Ascending aorta (tissue), 2 donors: Measurements from ENCODE around the gene PRR12. TPM values are rescaled to one million over a fixed set of nuclear protein-coding genes. Genes with fewer than 3 reads are reported as not detected.

Experiments used
- DNase-seq, 2 donors: peaks; one replicate each; pipeline ENCODE4 v3.0.0-alpha.2; 2019; ENCODE audit warnings: low spot score in 2 of 2
- H3K27ac ChIP-seq, 2 donors: fragments of 200-600 bp; sonication (generic); one replicate each; pipeline ENCODE4 v1.5.1; 2016 to 2017; ENCODE audit warnings: mild to moderate bottlenecking in 1 of 2
- H3K27me3 ChIP-seq: fragments of 200-600 bp; sonication (generic); one replicate; pipeline ENCODE4 v1.5.1; 2017
- H3K36me3 ChIP-seq, 2 donors: fragments of 200-600 bp; sonication (generic); one replicate each; pipeline ENCODE4 v1.5.1; 2016
- H3K4me1 ChIP-seq, 2 donors: fragments of 200-600 bp; sonication (generic); one replicate each; pipeline ENCODE4 v1.5.1; 2016 to 2017; ENCODE audit warnings: mild to moderate bottlenecking in 1 of 2
- H3K4me3 ChIP-seq, 2 donors: fragments of 200-600 bp; sonication (generic); one replicate each; pipeline ENCODE4 v1.5.1; 2016 to 2017; ENCODE audit warnings: mild to moderate bottlenecking in 1 of 2
- H3K9me3 ChIP-seq, 2 donors: fragments of 200-600 bp; sonication (generic); one replicate each; pipeline ENCODE4 v1.5.1; 2016
- CTCF ChIP-seq, 3 experiments: fragments of 200-600 bp in 2 of 3; fragments of 450-650 bp in 1 of 3; sonication (generic) in 2 of 3; IDR thresholded peaks; one replicate each; pipeline ENCODE4 v1.5.1; 2016 to 2019; ENCODE audit warnings: antibody characterized with exemption in 3 of 3, mild to moderate bottlenecking in 1 of 3, moderate library complexity in 1 of 3
- intact Hi-C: fragments of 100-400 bp; cut with DNase I; formaldehyde crosslinking; loops from one replicate; pipeline ENCODE4 v1.15.1; 2023
- total RNA-seq: library from RNA; depleted of rRNA; stranded (reverse); fragments of >200 nt; gene quantifications from one replicate; pipeline ENCODE4 v1.1.0, GENCODE V29; 2016

The PRR12 gene
- total RNA-seq, 1 donor from 2014 or later, result 23.6 TPM

DNA sequence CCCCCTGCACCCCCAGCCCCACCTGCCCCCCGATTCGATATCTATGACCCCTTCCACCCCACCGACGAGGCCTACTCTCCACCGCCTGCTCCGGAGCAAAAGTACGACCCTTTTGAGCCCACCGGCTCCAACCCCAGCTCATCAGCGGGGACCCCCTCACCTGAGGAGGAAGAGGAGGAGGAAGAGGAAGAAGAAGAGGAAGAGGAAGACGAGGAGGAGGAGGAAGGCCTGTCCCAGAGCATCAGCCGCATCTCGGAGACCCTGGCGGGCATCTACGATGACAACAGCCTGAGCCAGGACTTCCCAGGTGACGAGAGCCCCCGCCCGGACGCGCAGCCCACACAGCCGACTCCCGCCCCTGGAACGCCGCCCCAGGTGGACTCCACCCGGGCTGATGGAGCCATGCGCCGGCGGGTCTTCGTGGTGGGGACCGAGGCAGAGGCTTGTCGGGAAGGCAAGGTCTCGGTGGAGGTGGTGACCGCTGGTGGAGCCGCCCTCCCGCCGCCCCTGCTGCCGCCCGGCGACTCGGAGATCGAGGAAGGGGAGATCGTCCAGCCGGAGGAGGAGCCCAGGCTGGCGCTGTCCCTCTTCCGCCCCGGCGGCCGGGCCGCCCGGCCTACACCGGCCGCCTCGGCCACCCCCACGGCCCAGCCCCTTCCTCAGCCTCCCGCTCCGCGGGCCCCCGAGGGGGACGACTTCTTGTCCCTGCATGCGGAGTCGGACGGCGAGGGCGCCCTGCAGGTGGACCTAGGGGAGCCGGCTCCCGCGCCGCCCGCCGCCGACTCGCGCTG lies 60.2 kb downstream of the PRR12 start:
- Histone ChIP-seq H3K27ac (no peak overlapping the region), H3K4me3 (no peak overlapping the region), H3K27me3 (no peaks in the 10 kb centered on the region), H3K36me3 (peaks cover 71 to 88% of the 10 kb centered on the region in 2 donors), H3K4me1 (no peaks in the 10 kb centered on the region), H3K9me3 (no peaks in the 10 kb centered on the region)
- intact Hi-C loops, result no loop called here
- DNase-seq, result no peak
- no peak for TF ChIP-seq CTCF (IDR thresholded peaks at IDR 0.05)

- no peak overlapping the region for H3K27ac ChIP-seq
- no peaks in the 10 kb centered on the region for H3K27me3 ChIP-seq
- no peak for DNase-seq
- intact Hi-C loops, result no loop called here
- H3K9me3 ChIP-seq, result no peaks in the 10 kb centered on the region
- H3K4me1 ChIP-seq, result no peaks in the 10 kb centered on the region
- no peak for TF ChIP-seq CTCF (IDR thresholded peaks at IDR 0.05)
- H3K36me3 ChIP-seq, result peaks cover 71 to 88% of the 10 kb centered on the region in 2 donors
- H3K4me3 ChIP-seq, result no peak overlapping the region
Observed at GRCh38 chr19:49651820-49652550, 61.0 kb downstream of the PRR12 start.

DNA sequence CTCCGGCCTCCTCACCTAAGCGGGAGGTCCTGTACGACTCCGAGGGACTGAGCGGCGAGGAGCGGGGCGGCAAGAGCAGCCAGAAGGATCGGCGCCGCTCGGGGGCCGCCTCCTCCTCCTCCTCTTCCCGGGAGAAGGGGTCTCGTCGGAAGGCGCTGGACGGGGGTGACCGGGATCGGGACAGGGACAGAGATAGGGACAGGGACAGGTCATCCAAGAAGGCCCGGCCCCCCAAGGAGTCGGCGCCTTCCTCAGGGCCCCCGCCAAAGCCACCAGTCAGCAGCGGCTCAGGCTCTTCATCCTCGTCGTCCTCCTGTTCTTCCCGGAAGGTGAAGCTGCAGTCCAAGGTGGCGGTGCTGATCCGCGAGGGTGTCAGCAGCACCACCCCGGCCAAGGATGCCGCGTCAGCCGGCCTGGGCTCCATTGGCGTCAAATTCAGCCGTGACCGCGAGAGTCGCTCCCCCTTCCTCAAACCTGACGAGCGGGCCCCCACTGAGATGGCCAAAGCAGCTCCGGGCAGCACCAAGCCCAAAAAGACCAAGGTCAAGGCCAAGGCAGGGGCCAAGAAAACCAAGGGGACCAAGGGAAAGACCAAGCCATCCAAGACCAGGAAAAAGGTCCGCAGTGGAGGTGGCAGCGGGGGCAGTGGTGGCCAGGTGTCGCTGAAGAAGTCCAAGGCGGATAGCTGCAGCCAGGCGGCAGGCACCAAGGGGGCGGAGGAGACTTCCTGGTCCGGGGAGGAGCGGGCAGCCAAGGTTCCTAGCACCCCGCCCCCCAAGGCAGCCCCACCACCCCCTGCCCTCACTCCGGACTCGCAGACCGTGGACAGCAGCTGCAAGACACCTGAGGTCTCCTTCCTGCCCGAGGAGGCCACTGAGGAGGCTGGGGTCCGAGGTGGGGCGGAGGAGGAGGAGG lies 61.8 kb downstream of the PRR12 start:
- no peaks in the 10 kb centered on the region for H3K27me3 ChIP-seq
- no peak for TF ChIP-seq CTCF (IDR thresholded peaks at IDR 0.05)
- peaks cover 76 to 88% of the 10 kb centered on the region in 2 donors for H3K36me3 ChIP-seq
- no peak for DNase-seq
- no peaks in the 10 kb centered on the region for H3K4me1 ChIP-seq
- intact Hi-C loops, result no loop called here
- no peak overlapping the region for H3K4me3 ChIP-seq
- no peaks in the 10 kb centered on the region for H3K9me3 ChIP-seq
- H3K27ac ChIP-seq, result no peak overlapping the region

- Histone ChIP-seq H3K4me1 (no peaks in the 10 kb centered on the region), H3K36me3 (peaks cover 82 to 91% of the 10 kb centered on the region in 2 donors), H3K27me3 (no peaks in the 10 kb centered on the region), H3K4me3 (no peak overlapping the region), H3K9me3 (no peaks in the 10 kb centered on the region), H3K27ac (no peak overlapping the region)
- no peak for TF ChIP-seq CTCF (IDR thresholded peaks at IDR 0.05)
- intact Hi-C loops, result no loop called here
- DNase-seq, result no peak
Observed at GRCh38 chr19:49653466-49653806, 62.5 kb downstream of the PRR12 start.

GRCh38 chr19:49654581-49654980 lies 63.6 kb downstream of the PRR12 start:
- no peaks in the 10 kb centered on the region for H3K27me3 ChIP-seq
- H3K4me3 ChIP-seq, result no peak overlapping the region
- DNase-seq, result no peak
- H3K4me1 ChIP-seq, result no peaks in the 10 kb centered on the region
- no peak overlapping the region for H3K27ac ChIP-seq
- peaks cover 89 to 95% of the 10 kb centered on the region in 2 donors for H3K36me3 ChIP-seq
- no peak for TF ChIP-seq CTCF (IDR thresholded peaks at IDR 0.05)
- no peaks in the 10 kb centered on the region for H3K9me3 ChIP-seq
- intact Hi-C loops, result no loop called here
